HG03565 (cell line): ENCODE measurements around the gene UTP25.
"Not testable (repeated sequence)": the region's sequence is repeated elsewhere in the genome, so short reads cannot be mapped to it uniquely, and the experiment has no call there.

Source experiments
- ATAC-seq: cut with Tn5 transposase; IDR thresholded peaks from one replicate; pipeline ENCODE4 v1.9.1; 2021; ENCODE audit warnings: mild to moderate bottlenecking, moderate library complexity; ENCODE audit not compliant: unreplicated experiment

The UTP25 gene

GRCh38 chr1:209893751-209894150 lies 66.0 kb downstream of the UTP25 start:
- ATAC-seq: no peak

- ATAC-seq: no peak
Observed at GRCh38 chr1:209895709-209896108, 67.9 kb downstream of the UTP25 start.

- ATAC-seq: no peak
Observed at GRCh38 chr1:209896346-209896745, 68.6 kb downstream of the UTP25 start.

- not testable (repeated sequence) for ATAC-seq
Observed at GRCh38 chr1:209898271-209898670, 70.5 kb downstream of the UTP25 start.

GRCh38 chr1:209898851-209899250 lies 71.1 kb downstream of the UTP25 start:
- ATAC-seq: not testable (repeated sequence)

- no peak for ATAC-seq
Observed at GRCh38 chr1:209899948-209900347, 72.2 kb downstream of the UTP25 start.

GRCh38 chr1:209900734-209901133 lies 73.0 kb downstream of the UTP25 start:
- ATAC-seq: no peak

- ATAC-seq: no peak
Observed at GRCh38 chr1:209901211-209901610, 73.4 kb downstream of the UTP25 start.

- ATAC-seq: not testable (repeated sequence)
Observed at GRCh38 chr1:209904774-209905173, 77.0 kb downstream of the UTP25 start.
